AG04449 (cell line): Measurements from ENCODE around the gene IGSF11.

Source experiments
- CTCF ChIA-PET: fragments of 350-600 bp; formaldehyde crosslinking; extraction: SDS; loops from one replicate; lab custom pipeline; 2021; ENCODE audit warnings: antibody characterized with exemption; lab: Yijun Ruan, JAX
- POLR2A ChIA-PET: fragments of 400-600, 350-600 bp; formaldehyde crosslinking; extraction: SDS; loops from one replicate; lab custom pipeline; 2020; ENCODE audit warnings: antibody characterized with exemption, inconsistent platforms; lab: Yijun Ruan, JAX
- DNase-seq: peaks from one replicate; pipeline ENCODE4 v3.0.0-alpha.2; 2010; ENCODE audit warnings: low read depth, low spot score
- H3K4me3 ChIP-seq: 2 replicates; pipeline ENCODE4 v1.5.1; 2011; ENCODE audit warnings: low read depth, mild to moderate bottlenecking, control low read depth, low read length
- TF ChIP-seq, protein P1 (sequence below): IDR thresholded peaks from one replicate; pipeline ENCODE4 v1.5.1; 2011; ENCODE audit warnings: mild to moderate bottlenecking, moderate library complexity, low read length, control low read depth, inconsistent platforms; ENCODE audit not compliant: insufficient read depth; ENCODE audit errors: missing control alignments

IGSF11 gene

DNA sequence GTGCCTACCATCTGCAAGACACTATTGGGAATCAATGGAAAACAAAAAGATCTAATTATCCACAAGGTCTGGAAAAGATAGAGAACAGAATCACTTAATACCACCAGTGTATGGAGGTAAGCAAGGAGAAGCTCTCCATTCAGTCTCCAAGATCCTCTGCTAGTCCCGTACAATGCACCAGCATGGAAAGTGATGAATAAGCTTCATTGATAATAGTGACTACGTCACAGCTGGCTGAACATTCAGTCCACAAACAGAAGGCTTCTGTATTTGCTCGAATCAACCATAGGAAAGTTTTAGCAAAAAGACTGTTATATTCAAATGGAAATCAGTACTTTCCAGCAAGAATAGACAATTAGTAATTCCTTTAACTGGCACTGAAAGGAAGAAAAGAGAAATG lies 42.9 kb downstream of the IGSF11 start:
- H3K4me3 ChIP-seq: no peak overlapping the region
- no peak for DNase-seq
- TF ChIP-seq, protein P1, sequence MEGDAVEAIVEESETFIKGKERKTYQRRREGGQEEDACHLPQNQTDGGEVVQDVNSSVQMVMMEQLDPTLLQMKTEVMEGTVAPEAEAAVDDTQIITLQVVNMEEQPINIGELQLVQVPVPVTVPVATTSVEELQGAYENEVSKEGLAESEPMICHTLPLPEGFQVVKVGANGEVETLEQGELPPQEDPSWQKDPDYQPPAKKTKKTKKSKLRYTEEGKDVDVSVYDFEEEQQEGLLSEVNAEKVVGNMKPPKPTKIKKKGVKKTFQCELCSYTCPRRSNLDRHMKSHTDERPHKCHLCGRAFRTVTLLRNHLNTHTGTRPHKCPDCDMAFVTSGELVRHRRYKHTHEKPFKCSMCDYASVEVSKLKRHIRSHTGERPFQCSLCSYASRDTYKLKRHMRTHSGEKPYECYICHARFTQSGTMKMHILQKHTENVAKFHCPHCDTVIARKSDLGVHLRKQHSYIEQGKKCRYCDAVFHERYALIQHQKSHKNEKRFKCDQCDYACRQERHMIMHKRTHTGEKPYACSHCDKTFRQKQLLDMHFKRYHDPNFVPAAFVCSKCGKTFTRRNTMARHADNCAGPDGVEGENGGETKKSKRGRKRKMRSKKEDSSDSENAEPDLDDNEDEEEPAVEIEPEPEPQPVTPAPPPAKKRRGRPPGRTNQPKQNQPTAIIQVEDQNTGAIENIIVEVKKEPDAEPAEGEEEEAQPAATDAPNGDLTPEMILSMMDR: no peak
- ChIA-PET POLR2A (no interaction called here), CTCF (no interaction called here)

DNA sequence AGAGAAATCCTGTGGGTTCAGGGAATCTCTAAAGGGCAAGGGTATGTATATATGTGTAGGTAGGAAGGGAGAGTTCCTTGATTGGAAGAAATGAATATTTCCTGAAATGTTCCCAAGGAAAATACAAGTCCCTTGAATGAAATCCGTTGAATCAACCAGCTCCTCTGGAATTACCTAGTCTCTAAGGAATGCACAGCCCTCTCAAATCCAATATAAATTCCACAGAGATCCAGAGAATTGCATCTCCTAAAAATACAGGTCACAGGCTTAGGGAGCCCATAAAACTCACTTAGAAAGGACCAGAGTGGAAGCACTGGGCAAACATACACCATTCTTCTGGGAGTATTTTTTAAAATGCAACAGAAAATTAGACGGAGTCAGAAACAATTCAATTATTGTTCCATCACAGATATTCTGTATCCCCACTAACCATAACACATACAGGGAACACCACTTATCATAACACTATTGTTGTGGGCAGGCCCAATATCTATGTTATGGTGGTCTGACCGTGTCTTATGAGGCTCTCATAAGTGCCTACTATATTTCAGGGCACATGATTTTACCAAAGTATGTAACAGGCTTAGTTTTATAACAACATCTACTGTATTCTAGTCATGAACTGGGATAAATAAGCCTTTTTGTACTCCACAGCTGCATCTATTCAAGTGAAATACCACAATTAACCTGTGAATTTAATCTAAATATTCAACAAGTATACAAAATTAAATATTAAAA lies 43.7 kb downstream of the IGSF11 start:
- ChIA-PET CTCF (no interaction called here), POLR2A (no interaction called here)
- DNase-seq: no peak
- TF ChIP-seq, protein P1: no peak
- no peak overlapping the region for H3K4me3 ChIP-seq

DNA sequence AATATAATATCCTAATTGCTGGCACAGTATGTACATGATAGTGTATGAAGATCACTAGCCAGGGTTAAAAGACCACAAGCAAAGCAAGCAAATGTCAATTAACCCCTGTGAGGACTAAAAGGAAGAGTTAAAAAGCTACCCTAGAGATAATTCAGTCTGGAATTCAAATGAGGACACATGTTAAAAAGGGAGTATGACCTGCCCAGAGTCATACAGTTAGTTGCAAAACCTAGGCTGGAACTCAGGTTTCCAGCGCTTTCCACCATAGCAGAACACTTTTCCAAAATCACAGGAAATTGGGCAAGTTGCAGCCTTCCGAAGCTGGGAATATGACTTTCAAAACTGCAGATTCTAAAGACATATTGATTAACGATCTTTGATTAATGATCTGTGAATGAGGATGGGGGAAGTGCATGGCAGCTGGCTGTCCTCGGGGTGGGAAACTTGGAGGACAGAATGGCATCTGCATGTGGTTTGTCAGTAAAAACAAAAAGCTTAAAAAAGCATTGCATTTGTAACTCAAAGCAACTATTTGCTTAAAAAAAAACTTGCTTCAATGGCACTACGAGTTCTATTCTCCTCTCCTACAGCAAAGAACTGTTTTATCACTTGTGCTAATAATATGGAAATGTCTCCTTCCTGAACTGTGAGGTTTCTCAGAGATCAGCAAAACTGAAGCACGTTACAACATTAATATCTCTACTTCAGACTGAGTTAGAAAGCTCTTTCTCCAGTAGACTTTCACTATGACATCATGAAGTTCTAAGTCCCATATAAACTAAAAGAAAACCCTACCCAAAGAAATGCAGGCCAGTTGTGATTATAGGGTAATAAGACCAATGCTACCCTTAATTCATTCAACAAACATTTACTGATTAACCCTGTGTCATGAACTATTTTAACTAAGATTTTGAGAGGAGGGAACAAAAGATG lies 46.2 kb downstream of the IGSF11 start:
- CTCF ChIA-PET: interaction anchor here (0.9 kb wide), 1 partner anchor 105 kb away, joined by 3 read pairs; no protein-coding TSS in a partner anchor
- DNase-seq: no peak
- H3K4me3 ChIP-seq: no peak overlapping the region
- POLR2A ChIA-PET: no interaction called here
- TF ChIP-seq, protein P1: no peak

DNA sequence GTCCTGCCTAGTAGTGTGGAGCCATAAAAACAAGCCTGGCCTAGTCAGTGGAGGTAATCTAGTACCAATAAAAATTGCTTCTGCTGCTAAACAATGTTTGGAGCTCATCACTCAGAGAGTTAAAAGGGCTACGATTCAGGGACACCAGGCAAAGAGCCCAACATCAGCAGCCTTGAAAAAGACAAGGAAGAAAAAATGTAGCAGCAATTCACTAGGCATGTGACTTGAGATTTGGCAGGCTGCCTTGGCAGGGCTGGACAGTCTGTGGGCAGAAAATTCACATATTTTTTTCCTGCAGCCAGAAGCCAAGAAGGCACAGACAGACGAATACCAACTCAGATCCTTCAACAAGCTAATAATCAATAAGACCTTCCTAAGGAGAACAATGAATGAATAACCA lies 47.2 kb downstream of the IGSF11 start:
- TF ChIP-seq, protein P1: no peak
- ChIA-PET CTCF (no interaction called here), POLR2A (no interaction called here)
- DNase-seq: peak; percentile 9
- no peak overlapping the region for H3K4me3 ChIP-seq

DNA sequence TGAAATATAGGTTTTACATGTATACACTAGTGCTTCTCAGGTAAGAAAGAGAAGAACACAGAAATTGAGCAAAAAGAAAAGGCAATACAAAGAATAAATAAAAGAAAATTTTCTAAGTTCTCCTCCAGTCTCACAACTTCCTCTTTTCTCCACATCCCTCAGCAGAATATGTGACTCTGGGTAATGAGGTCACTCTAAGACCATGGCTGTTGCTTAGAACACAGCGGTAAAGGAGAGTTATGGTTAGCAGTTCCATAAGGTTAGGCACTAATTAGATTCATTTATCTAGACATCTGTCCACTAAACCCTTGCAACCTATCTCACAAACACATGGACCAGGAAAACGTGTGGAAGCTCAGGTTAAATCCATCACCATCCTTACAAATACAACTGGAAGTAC lies 47.9 kb downstream of the IGSF11 start:
- TF ChIP-seq, protein P1: no peak
- H3K4me3 ChIP-seq: no peak overlapping the region
- ChIA-PET POLR2A (no interaction called here), CTCF (no interaction called here)
- DNase-seq: no peak

DNA sequence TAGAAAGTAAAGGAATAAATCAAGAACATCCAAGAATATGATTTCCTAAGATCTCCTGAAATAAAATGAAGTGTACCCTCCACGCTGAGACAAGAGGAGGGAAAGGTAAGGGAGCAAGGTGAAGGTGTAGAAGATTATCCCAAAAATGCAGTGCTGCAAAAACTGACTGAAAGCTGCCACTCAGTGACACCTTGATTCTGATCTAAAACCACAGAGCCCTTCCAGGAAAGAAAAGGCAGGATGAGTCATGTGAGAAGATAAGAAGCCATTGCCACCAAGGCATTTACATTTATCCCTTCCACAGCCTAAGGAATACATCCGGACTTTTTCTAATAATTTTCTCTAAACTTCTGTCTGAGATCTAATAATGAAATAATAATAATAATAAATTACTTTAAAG lies 49.9 kb downstream of the IGSF11 start:
- ChIA-PET CTCF (no interaction called here), POLR2A (no interaction called here)
- DNase-seq: no peak
- TF ChIP-seq, protein P1: no peak
- no peak overlapping the region for H3K4me3 ChIP-seq
